ENCODE data around the gene LGALS9B. TPM values are rescaled to one million over a fixed set of nuclear protein-coding genes. Genes with fewer than 3 reads are reported as not detected.
"Not testable (repeated sequence)": the region's sequence is repeated elsewhere in the genome, so short reads cannot be mapped to it uniquely, and the experiment has no call there.

The LGALS9B gene
- total and polyA plus RNA-seq, 2 of the 4 experiments (the other 2 are of a cell fraction), result not detected

DNA sequence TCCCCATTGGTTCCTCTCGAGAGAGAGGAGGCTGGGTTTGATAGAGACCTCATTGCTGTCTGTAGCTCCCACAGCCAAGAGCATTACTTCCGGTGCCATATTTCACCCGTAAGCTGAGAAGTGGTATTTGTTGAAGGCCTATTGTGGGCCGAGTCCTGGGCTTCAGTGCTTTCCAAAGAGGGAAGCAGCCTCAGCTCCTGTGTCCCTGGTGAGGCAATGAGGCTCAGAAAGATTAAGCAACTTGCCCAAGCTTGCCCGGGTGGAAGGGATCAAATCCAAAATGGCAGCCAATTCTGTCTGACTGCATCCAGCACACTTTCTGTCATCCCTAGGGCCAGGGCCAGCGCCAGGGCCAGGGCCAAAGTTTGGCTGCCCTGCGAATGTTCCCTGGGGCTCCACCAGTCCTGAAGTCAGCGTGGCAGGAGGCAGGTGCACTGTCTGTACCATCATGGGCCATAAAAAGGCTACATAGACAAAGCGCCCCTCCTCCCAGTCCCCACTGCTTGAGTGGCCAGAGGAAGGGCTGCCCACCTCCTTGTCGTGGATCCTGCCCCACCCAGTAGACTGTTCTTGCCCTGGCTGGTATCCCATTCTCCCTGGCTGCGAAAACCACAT is 13.4 kb downstream of the LGALS9B start:
- not testable (repeated sequence) for BruUV-seq (replicated peaks)

GRCh38 chr17:20450852-20451251 is 16.5 kb downstream of the LGALS9B start:
- H2AK9ac ChIP-seq (replicated peaks; ENCODE audit: low read depth, low read length, poor library complexity); dilution Hi-C loops (cut with HindIII; ENCODE audit: low sequenced_read_pairs, unreplicated experiment); ATAC-seq (ENCODE audit: low read depth): not testable (repeated sequence)

More for the DNA sequence above, 13.4 kb downstream of the LGALS9B start:
- H3K14ac ChIP-seq (replicated peaks; ENCODE audit: low read depth, low read length); H3K79me1 ChIP-seq (ENCODE audit: low read depth in 1 of 2, low read length in 2 of 2); H3K9me1 ChIP-seq (ENCODE audit: insufficient read depth, low read length); H3K4me1 ChIP-seq (ENCODE audit: control insufficient read depth, insufficient read depth, low read length); dilution Hi-C loops (cut with HindIII; ENCODE audit: low sequenced_read_pairs, unreplicated experiment); H3K4me2 ChIP-seq (ENCODE audit: low read depth, low read length); H4K91ac ChIP-seq (ENCODE audit: insufficient read depth, low read depth, low read length); H3K23ac ChIP-seq (ENCODE audit: low read depth, low read length); H4K5ac ChIP-seq (ENCODE audit: low read depth, low read length); in situ Hi-C loops (cut with MboI; ENCODE audit: low sequenced_read_pairs); H4K20me1 ChIP-seq (ENCODE audit: insufficient read depth, low read length); CTCF ChIA-PET; H3K36me3 ChIP-seq (ENCODE audit: control insufficient read depth, insufficient read depth, low read length); H3K9ac ChIP-seq (ENCODE audit: low read depth, low read length); H3K9me3 ChIP-seq (ENCODE audit: control insufficient read depth, insufficient read depth, low read length); H3K27me3 ChIP-seq (ENCODE audit: control insufficient read depth, insufficient read depth, low read length); H2BK20ac ChIP-seq (ENCODE audit: low read depth, low read length); intact Hi-C loops (cut with micrococcal nuclease); H3K56ac ChIP-seq (ENCODE audit: extremely low read depth, insufficient read depth, low read length); H2BK120ac ChIP-seq (ENCODE audit: low read depth, low read length); H3K27ac ChIP-seq (ENCODE audit: insufficient read depth, low read length); DNase-seq; H2AFZ ChIP-seq (replicated peaks; ENCODE audit: low read length, poor library complexity); POLR2A ChIA-PET (ENCODE audit: unreplicated experiment); H3K4ac ChIP-seq (ENCODE audit: low read depth, low read length); H3K18ac ChIP-seq (ENCODE audit: low read depth, low read length); H4K8ac ChIP-seq (ENCODE audit: low read depth in 2 of 2, low read length in 2 of 2); H2AK5ac ChIP-seq (ENCODE audit: low read depth, low read length); ATAC-seq (ENCODE audit: low read depth); H2AK9ac ChIP-seq (replicated peaks; ENCODE audit: low read depth, low read length, poor library complexity); H2BK15ac ChIP-seq (ENCODE audit: low read depth, low read length); H2BK5ac ChIP-seq (ENCODE audit: low read depth, low read length, poor library complexity, severe bottlenecking); H3K4me3 ChIP-seq (ENCODE audit: insufficient read depth, low read depth, low read length): not testable (repeated sequence)
- no CpG with 5 or more reads among the region's 11 CpGs for WGBS, 2 experiments (ENCODE audit: extremely low coverage in 2 of 2, insufficient read length in 1 of 2)

More at GRCh38 chr17:20450852-20451251, 16.5 kb downstream of the LGALS9B start:
- intact Hi-C loops (cut with micrococcal nuclease); H3K9me3 ChIP-seq (ENCODE audit: control insufficient read depth, insufficient read depth, low read length); H2BK15ac ChIP-seq (ENCODE audit: low read depth, low read length); H3K23ac ChIP-seq (ENCODE audit: low read depth, low read length); H3K79me1 ChIP-seq (ENCODE audit: low read depth in 1 of 2, low read length in 2 of 2); H3K56ac ChIP-seq (ENCODE audit: extremely low read depth, insufficient read depth, low read length); H2BK120ac ChIP-seq (ENCODE audit: low read depth, low read length); H4K5ac ChIP-seq (ENCODE audit: low read depth, low read length); H3K4ac ChIP-seq (ENCODE audit: low read depth, low read length); in situ Hi-C loops (cut with MboI; ENCODE audit: low sequenced_read_pairs); H3K4me1 ChIP-seq (ENCODE audit: control insufficient read depth, insufficient read depth, low read length); H3K36me3 ChIP-seq (ENCODE audit: control insufficient read depth, insufficient read depth, low read length); H3K27ac ChIP-seq (ENCODE audit: insufficient read depth, low read length); H2AK5ac ChIP-seq (ENCODE audit: low read depth, low read length); H3K18ac ChIP-seq (ENCODE audit: low read depth, low read length); DNase-seq; H3K4me3 ChIP-seq (ENCODE audit: insufficient read depth, low read depth, low read length); H3K4me2 ChIP-seq (ENCODE audit: low read depth, low read length); H4K20me1 ChIP-seq (ENCODE audit: insufficient read depth, low read length); H2AFZ ChIP-seq (replicated peaks; ENCODE audit: low read length, poor library complexity); H2BK20ac ChIP-seq (ENCODE audit: low read depth, low read length); H3K9me1 ChIP-seq (ENCODE audit: insufficient read depth, low read length); H4K8ac ChIP-seq (ENCODE audit: low read depth in 2 of 2, low read length in 2 of 2); H2BK5ac ChIP-seq (ENCODE audit: low read depth, low read length, poor library complexity, severe bottlenecking); BruUV-seq (replicated peaks); H3K9ac ChIP-seq (ENCODE audit: low read depth, low read length); CTCF ChIA-PET; POLR2A ChIA-PET (ENCODE audit: unreplicated experiment); H4K91ac ChIP-seq (ENCODE audit: insufficient read depth, low read depth, low read length); H3K14ac ChIP-seq (replicated peaks; ENCODE audit: low read depth, low read length); H3K27me3 ChIP-seq (ENCODE audit: control insufficient read depth, insufficient read depth, low read length): not testable (repeated sequence)
- WGBS, 2 experiments (ENCODE audit: extremely low coverage in 2 of 2, insufficient read length in 1 of 2), result no CpG with 5 or more reads among the region's 12 CpGs

Measured in IMR-90 (cell line).